HL-60/S4 treated with phorbol 12-myristate 13-acetate at 8.2 ng/mL for 4 days and 3 days (cell line): ENCODE results near the gene DIMT1.

Experiments
- in situ Hi-C: fragments of 300-500 bp; cut with MboI; formaldehyde crosslinking; loops from 2 replicates; pipeline ENCODE4 v1.15.0; 2022; ENCODE audit warnings: low sequenced_read_pairs

The DIMT1 gene

GRCh38 chr5:62372600-62372999, 31.1 kb downstream of the DIMT1 start:
- in situ Hi-C loops: loop anchor here (25.0 kb wide), 1 partner anchor 160 kb away; no protein-coding TSS in a partner anchor

GRCh38 chr5:62371409-62371808, 32.3 kb downstream of the DIMT1 start:
- in situ Hi-C loops: loop anchor here (25.0 kb wide), 1 partner anchor 159 kb away; no protein-coding TSS in a partner anchor

- in situ Hi-C loops: loop anchor here (25.0 kb wide), 1 partner anchor 157 kb away; no protein-coding TSS in a partner anchor
These were observed 34.7 kb downstream of the DIMT1 start for GRCh38 chr5:62369039-62369438.

GRCh38 chr5:62362701-62363100, 41.0 kb downstream of the DIMT1 start:
- in situ Hi-C loops: loop anchor here (25.0 kb wide), 1 partner anchor 150 kb away; no protein-coding TSS in a partner anchor

GRCh38 chr5:62354028-62354874, 49.5 kb downstream of the DIMT1 start:
- in situ Hi-C loops: loop anchor here (25.0 kb wide), 1 partner anchor 142 kb away; no protein-coding TSS in a partner anchor

GRCh38 chr5:62348723-62349481, 54.8 kb downstream of the DIMT1 start:
- in situ Hi-C loops: no loop called here

- in situ Hi-C loops: no loop called here
These were observed 55.8 kb downstream of the DIMT1 start for GRCh38 chr5:62347928-62348327.

- in situ Hi-C loops: no loop called here
These were observed 57.0 kb downstream of the DIMT1 start for GRCh38 chr5:62346748-62347147.

- in situ Hi-C loops: no loop called here
These were observed 60.3 kb downstream of the DIMT1 start for GRCh38 chr5:62343428-62343827.

GRCh38 chr5:62342476-62342837, 61.2 kb downstream of the DIMT1 start:
- in situ Hi-C loops: no loop called here

GRCh38 chr5:62341783-62342475, 61.8 kb downstream of the DIMT1 start:
- in situ Hi-C loops: no loop called here

GRCh38 chr5:62340979-62341378, 62.7 kb downstream of the DIMT1 start:
- in situ Hi-C loops: no loop called here

- in situ Hi-C loops: no loop called here
These were observed 63.3 kb downstream of the DIMT1 start for GRCh38 chr5:62340392-62340791.
